KMS-11 (cell line): ENCODE data around the gene UQCRH.

Source experiments
- H2AFZ ChIP-seq: fragments of 200-600 bp; sonication (generic); 2 replicates; pipeline ENCODE4 v1.6.1; 2016; ENCODE audit warnings: antibody characterized with exemption, mixed run types, low read depth
- H3K27ac ChIP-seq: fragments of 200-600 bp; sonication (generic); 2 replicates; pipeline ENCODE4 v1.6.1; 2016; ENCODE audit warnings: mild to moderate bottlenecking, mixed run types
- H3K27me3 ChIP-seq: fragments of 200-600 bp; sonication (generic); 2 replicates; pipeline ENCODE4 v1.6.1; 2017; ENCODE audit warnings: mild to moderate bottlenecking, low read depth, mixed run types, moderate library complexity; ENCODE audit not compliant: insufficient read depth
- H3K36me3 ChIP-seq: fragments of 200-600 bp; sonication (generic); 2 replicates; pipeline ENCODE4 v1.6.1; 2017; ENCODE audit warnings: mild to moderate bottlenecking, mixed run types; ENCODE audit not compliant: insufficient read depth
- H3K4me1 ChIP-seq: fragments of 200-600 bp; sonication (generic); 2 replicates; pipeline ENCODE4 v1.6.1; 2016; ENCODE audit warnings: mild to moderate bottlenecking, low read depth, mixed run types; ENCODE audit not compliant: poor library complexity, severe bottlenecking
- H3K4me2 ChIP-seq: fragments of 200-600 bp; sonication (generic); 2 replicates; pipeline ENCODE4 v1.7.0; 2016; ENCODE audit warnings: mild to moderate bottlenecking, mixed run types
- H3K4me3 ChIP-seq: fragments of 200-600 bp; sonication (generic); IDR thresholded peaks from 2 replicates; pipeline ENCODE4 v1.6.1; 2017; ENCODE audit warnings: low read depth, low read length, mixed read lengths; ENCODE audit not compliant: insufficient read depth
- H3K79me2 ChIP-seq: fragments of 200-600 bp; sonication (generic); 2 replicates; pipeline ENCODE4 v1.6.1; 2016; ENCODE audit warnings: low read depth, mixed run types; ENCODE audit not compliant: insufficient read depth
- H3K9ac ChIP-seq: fragments of 200-600 bp; sonication (generic); 2 replicates; pipeline ENCODE4 v1.6.1; 2016; ENCODE audit warnings: mild to moderate bottlenecking, mixed run types
- H4K20me1 ChIP-seq: fragments of 200-600 bp; sonication (generic); 2 replicates; pipeline ENCODE4 v1.6.1; 2016; ENCODE audit warnings: mild to moderate bottlenecking, mixed run types; ENCODE audit not compliant: insufficient read depth
- CTCF ChIP-seq: fragments of 200-600 bp; sonication (generic); conservative IDR thresholded peaks from 2 replicates; pipeline ENCODE4 v1.6.1; 2017; ENCODE audit warnings: low read depth, mild to moderate bottlenecking, antibody characterized with exemption, low read length, moderate library complexity, mixed read lengths

The UQCRH gene

DNA sequence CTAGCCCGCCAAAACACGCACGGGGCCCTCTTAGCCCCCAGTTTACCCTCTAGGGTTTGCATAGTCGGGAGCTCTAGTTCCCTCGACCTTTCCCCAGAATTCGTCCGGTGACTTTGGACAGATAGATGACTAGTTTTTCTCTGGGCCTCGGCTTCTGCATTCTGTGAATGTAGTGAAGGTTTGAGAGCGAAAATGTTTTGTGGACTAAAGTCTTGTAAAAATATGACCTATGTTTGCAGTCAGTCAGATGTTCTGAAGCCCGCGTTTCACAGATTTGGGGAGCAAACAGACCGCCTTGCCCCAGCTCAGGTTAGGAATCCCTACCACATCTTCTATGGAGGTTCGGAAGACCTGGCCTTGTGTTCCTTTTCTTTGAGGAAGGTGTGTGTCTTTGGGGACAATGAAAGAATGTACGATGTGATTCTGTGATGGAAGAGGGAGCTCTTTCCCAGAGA lies 401 bp downstream of the UQCRH start:
- Histone ChIP-seq H3K4me1 (peaks cover 21% of the 10 kb centered on the region), H3K27ac (peak overlapping the region; percentile 78), H3K4me3 (peak overlapping the region; percentile 91), H4K20me1 (no peaks in the 10 kb centered on the region), H3K36me3 (0 out of 2 replicates have a peak, but pooled peaks cover 2% of the 10 kb centered on the region), H3K9ac (peak overlapping the region; percentile 96), H3K79me2 (peaks cover 86% of the 10 kb centered on the region), H3K4me2 (peak overlapping the region; percentile 92), H2AFZ (peak overlapping the region; percentile 85), H3K27me3 (no peaks in the 10 kb centered on the region)
- no peak for TF ChIP-seq CTCF

- Histone ChIP-seq H3K36me3 (0 out of 2 replicates have a peak, but pooled peaks cover 4% of the 10 kb centered on the region), H3K27ac (no peak overlapping the region), H4K20me1 (no peaks in the 10 kb centered on the region), H3K4me2 (no peak overlapping the region), H3K4me1 (peaks cover 21% of the 10 kb centered on the region), H2AFZ (no peak overlapping the region), H3K9ac (no peak overlapping the region), H3K27me3 (no peaks in the 10 kb centered on the region), H3K79me2 (peaks cover 73% of the 10 kb centered on the region), H3K4me3 (no peak overlapping the region)
- TF ChIP-seq CTCF = no peak
These were observed 2.6 kb downstream of the UQCRH start for GRCh38 chr1:46306159-46306530.

- Histone ChIP-seq H3K9ac (no peak overlapping the region), H3K36me3 (peaks cover 19% of the 10 kb centered on the region; the same call in 1 of the 2 replicates), H3K79me2 (peaks cover 45% of the 10 kb centered on the region)
These were observed 6.1 kb downstream of the UQCRH start for GRCh38 chr1:46309401-46310159.

GRCh38 chr1:46310321-46310720 lies 6.8 kb downstream of the UQCRH start:
- no peak overlapping the region for H3K27ac ChIP-seq
- H3K4me2 ChIP-seq = no peak overlapping the region
- peaks cover 12% of the 10 kb centered on the region for H3K4me1 ChIP-seq
- no peaks in the 10 kb centered on the region for H3K27me3 ChIP-seq
- peaks cover 19% of the 10 kb centered on the region; the same call in 1 of the 2 replicates for H3K36me3 ChIP-seq
- H3K79me2 ChIP-seq = peaks cover 38% of the 10 kb centered on the region
- no peak overlapping the region for H3K9ac ChIP-seq
- H2AFZ ChIP-seq = no peak overlapping the region
- no peaks in the 10 kb centered on the region for H4K20me1 ChIP-seq
- no peak for TF ChIP-seq CTCF
- H3K4me3 ChIP-seq = no peak overlapping the region

More at GRCh38 chr1:46309401-46310159, 6.1 kb downstream of the UQCRH start:
- Histone ChIP-seq H3K4me1 (peaks cover 19% of the 10 kb centered on the region), H2AFZ (no peak overlapping the region), H3K4me3 (no peak overlapping the region), H3K27ac (no peak overlapping the region), H3K4me2 (no peak overlapping the region), H3K27me3 (no peaks in the 10 kb centered on the region), H4K20me1 (no peaks in the 10 kb centered on the region)
- TF ChIP-seq CTCF = no peak
